ENCODE results near the gene SS18L1. TPM values are rescaled to one million over a fixed set of nuclear protein-coding genes. Genes with fewer than 3 reads are reported as not detected.

Gene SS18L1
- total RNA-seq, 1 donor from 2014 or later, result 75.0 TPM

DNA sequence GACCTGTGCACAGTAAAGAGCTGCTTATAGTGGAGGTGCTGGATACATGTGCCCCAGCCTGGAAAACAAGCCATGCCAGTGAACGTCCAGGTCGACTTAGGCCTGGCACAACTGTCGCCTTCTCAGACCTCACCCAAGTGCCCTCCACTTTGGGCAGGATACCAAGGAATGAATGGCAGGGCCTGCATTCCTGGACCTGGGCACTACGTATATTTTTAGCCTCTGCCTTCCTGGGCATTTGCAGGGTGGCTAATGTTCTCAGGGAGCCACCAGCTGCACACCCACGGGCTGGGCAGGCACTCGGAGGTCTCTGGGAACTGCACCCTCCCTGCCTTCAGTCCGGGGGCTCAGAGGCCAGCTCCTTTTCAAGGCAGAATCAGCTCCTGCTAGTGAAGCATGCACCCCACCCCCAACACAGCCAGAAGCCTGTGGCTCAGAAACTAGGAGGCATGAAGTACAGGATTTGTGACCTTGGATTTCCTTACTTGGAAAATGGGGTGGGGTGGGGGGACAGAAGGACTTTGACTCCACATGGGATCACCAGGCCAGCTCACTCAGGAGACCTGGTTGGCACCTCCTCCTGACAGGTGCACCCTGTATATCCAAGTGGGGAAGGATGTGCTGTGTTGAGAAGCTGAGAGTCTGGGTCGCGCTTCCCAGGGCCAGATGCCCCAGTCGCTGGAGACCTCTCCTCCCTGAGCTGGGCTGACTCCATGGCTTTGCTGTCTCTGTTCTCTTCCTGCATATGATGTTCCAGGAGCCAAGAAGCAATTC lies 23.8 kb upstream of the SS18L1 start:
- no peak for DNase-seq

DNA sequence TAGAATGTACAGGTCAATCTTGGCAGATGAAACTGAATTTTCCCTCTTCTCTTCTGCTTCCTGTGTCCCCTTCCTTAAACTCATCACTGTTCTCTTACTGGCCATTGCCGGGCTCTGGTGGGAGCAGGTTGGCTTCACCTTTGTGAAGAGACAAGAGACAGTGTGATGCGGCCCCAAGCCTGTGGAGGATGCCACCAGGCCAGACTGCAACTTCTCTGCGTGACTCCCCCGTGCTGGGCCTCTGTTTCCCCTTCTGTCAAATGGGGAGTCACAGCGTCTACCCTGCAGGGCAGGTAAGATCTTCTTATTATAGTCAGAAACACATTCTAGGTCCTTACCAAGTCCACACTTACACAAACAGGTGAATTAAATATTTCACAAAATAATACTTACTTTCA lies 23.2 kb upstream of the SS18L1 start:
- no peak for DNase-seq

- no peak for DNase-seq
Observed at GRCh38 chr20:62120990-62121775, 22.4 kb upstream of the SS18L1 start.

DNA sequence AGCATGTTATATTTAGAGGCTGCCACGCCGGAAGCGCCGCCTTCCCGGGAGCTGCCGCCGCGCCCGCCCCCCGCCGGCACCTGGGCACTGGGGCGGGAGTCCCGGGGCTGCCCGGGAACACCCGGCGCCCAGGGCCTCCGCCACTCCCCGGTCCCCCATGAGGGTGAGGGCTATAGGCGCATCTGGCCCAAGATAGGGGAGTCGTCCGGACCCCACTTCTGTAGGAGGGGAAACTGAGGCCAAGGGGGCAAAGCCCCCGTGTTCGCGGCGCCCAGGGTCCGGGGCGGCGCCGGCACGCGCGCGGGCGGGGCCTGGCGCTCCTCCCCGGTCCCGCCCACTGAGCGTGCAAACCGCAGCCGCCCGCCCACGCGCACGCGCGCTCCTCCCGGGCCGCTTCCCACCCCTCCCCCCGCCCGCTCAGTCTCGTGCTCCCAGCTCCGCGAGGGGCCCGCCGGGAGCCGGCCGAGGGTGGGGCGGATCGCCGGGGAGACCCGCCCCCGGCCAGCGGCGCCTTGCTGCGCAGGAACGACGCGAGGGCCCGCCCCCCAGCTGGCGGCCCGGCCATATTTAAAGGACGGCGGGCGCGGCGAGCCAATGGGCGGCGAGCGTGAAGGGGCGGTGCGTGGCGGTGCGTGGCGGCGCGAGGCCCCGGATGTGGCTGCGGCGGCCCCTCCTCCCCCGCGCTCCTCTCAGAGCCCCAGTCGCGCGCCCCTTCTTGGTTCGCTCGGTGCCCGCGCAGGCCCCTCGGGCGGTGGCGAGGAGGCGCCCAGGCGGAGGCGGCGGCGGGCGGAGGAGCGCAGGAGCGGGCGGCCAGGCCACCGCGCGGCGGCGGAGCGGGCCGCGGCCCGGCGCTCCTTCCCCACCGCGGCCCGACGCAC lies 21.6 kb upstream of the SS18L1 start, which contains the start of gene LSM14B:
LSM14B (plus strand) TSS at position 700 of the 878 bp plus-strand sequence. CDS start 192 bp downstream, outside the sequence.
- DNase-seq, result peak; percentile 94

DNA sequence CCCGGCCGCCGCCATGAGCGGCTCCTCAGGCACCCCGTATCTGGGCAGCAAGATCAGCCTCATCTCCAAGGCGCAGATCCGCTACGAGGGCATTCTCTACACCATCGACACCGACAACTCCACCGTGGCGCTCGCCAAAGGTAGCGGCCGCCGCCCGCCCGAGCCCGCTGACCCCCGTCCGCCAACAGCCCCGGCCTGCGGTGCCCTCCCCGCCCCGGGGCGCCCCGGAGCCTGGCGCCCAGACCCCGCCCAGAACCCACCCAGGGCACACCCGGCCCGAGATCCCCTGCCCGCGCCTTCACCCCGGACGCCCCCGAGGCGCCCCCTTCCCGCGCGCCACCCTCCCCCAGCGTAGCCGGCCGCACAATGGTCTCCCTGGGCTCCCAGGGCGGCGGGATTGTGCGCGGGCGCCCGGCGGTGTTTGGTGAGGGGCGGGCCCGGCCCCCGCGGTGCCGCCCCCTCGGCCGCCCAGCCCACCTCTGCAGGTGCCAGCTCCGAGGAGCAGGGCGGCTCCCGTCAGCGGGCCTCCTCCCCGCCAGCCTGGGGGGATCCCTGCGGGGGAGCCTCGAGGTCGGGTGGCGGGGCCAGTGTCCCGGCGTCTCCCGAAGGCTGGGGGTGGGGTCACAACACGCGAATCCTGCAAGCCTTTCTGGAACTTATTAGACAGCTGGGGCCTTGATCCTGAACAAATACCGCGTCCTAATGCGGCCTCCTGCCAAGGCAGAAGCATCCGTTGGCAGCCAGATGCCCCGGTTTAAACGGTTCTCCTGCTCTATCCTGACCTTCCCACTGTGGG lies 20.7 kb upstream of the SS18L1 start:
- DNase-seq, result no peak

DNA sequence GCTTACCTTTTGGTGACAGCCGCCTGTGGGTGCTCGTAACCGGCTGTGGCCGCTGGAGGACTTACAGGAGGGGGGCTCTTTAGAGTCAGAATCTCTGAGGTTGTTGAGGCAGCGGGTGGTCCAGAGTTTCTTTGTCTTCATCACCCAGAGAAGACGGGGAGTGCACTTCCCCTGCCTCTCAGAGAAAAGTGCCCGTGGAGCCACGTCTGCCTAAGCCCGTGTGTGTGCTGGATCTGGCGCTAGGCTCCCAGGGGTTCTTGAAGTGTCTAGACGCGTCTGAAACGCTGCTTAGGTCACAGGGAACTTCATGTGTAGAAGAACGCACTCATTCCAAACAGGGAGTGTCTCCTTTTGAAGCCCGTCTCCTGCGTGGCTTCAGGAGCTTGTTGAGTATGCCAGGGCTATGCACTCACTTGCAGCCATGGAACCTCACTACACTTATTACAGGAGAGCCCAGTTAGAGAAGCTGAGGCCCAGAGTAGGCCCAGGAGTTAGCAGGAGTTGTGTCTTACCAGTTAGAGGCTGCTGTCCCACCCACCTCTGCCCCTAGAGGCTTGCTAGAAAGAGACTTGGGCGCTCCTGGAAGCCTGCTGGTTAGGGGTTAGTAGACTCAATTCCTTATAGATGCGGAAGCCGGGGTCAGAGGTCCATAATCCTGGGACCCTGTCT lies 20.0 kb upstream of the SS18L1 start:
- no peak for DNase-seq

DNA sequence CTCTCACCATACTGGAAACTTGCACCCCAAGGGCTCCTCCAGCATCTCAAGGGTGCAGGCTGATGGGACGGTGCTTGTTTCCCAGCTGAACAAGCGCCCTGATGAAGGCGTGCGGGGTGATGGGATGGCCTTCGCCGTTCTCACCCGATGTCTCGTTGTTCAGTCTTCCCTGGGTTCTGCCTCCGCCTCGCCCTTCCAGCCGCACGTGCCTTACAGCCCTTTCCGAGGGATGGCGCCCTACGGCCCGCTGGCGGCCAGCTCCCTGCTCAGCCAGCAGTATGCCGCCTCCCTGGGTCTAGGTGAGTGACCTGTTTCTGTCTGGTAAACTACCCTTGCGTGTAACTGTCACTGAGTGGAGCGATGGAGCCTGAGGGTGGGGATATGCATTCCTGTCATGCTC lies 17.4 kb upstream of the SS18L1 start:
- no peak for DNase-seq

DNA sequence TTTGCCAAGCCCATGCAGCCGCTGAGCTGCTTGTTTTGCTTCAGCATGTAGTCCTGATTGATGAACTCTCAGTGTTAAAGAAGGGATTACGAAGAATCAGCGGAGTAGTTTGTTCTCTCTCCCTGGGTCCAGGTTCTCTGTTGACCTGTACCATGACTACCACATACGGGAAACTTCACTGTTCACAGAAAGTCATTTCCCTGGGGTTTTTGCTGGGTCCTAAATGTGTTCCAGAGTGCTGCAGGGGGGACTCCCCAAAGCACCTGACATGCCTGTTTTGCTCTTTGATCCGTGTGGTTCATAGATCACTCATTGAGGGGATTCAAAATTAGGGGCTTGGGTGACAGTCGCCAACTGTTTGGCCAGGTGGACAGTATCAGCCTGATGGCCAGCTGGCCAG lies 15.8 kb upstream of the SS18L1 start:
- DNase-seq, result no peak

DNA sequence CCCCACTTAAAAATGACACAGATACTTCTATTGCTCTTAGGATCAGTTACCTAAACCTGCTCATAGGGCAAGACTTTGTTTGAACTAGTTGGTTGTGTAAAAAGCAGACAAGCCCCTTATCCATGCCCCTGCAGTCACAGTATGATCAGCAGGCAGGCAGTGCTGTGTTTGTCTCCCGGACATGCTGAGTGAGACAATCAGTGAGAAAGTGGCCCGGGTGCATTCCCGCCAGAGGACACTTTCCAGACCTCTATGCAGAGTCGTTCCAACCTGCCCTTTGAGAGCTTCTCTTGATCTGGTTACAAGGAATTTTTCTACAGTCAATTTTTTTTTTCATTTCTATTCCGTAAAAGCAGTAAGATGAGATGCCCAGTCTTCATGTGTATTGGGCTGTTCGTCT lies 15.1 kb upstream of the SS18L1 start:
- no peak for DNase-seq

GRCh38 chr20:62129731-62130531 lies 13.6 kb upstream of the SS18L1 start:
- no peak for DNase-seq

DNA sequence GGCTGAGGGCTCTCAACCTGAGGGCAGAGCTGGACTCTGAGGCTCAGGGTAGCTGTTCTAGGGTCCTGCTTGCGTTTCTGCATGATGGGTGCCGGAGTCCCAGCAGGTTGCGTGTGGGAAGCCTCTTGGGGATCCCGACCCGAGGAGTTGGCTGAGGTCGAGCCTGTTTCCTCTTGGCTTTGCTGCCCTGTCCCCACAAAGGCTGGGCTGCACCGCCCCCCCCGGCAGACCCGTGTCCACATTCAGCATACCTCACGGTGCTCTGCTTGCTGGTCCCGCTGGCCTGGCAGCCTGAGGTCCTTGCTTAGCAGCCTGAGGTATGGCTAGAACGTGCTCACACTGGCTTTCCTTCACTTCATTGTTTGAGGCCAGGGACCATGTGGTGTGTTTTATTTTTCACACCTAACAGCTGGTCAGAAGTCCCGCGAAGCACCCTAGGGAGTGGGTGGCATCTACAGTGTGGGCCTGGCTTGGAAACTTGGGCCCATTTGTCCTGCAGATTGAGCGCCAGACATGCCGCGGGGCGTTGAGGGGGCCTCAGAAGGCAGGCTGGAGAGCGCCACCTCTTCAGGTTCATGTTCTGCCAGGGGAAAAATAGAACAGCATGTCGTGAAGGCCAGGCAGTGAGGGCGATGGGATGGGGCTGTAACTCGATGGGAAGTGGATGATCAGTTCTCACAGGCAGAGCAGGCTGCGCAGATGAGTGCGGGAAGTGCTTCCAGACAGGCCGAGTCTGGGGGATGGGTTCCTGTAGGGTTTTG lies 11.8 kb upstream of the SS18L1 start:
- DNase-seq, result no peak

DNA sequence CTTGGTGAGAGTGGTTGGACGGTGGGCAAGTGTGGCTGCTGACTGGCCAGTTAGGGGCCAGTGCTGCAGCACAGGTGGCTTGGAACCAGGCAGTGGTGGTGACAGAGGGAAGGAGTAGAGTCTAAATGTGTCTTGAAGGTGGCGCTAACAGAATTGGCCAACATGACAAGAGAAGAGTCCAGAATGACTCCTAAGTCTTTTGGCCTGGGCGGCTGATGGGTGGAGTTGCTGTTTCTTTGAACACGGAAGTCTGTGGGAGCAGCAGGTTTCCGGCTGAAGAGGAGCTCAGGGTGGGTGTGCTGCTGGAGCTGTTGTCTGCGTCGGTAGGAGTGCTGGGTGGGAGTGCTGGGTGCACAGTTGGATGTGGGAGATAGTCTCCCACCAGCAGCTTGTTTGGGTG lies 11.1 kb upstream of the SS18L1 start:
- DNase-seq, result no peak

DNA sequence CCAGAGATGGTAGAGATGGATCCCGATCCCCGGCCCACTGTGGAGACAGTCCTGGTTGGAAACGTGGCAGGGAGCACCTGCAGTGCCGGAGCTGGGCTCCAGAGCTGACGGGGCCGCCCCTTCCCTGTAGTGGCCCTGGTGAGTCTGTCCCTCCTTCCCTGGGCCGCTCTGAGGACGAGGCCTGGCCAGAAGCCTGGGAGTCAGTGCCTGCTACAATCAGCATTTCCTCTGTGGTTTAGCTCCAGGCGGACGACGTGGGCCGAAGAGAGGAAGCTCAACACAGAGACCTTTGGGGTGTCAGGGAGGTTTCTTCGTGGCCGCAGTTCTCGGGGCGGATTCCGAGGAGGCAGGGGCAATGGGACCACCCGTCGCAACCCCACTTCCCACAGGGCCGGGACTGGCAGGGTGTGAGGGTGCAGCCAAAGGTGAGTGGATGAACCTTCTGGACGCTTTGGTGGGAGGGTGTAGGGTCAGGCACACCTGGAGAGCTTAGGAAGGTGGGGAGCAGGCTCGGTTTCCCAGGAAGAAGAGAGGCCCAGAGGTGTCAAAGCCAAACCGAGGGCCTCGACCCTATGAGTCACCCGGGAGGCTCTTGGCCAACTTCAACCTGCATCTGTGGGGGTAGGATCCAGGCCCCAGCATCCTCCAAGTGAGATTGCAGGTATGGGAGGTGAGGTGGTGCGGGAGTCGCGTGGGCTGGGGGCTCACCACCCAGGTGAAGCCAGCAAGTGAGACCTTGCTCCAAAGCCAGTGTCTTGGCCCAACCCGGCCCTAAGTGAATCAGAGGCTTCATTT lies 10.3 kb upstream of the SS18L1 start:
- no peak for DNase-seq

GRCh38 chr20:62133864-62134263 lies 9.7 kb upstream of the SS18L1 start:
- DNase-seq, result no peak

DNA sequence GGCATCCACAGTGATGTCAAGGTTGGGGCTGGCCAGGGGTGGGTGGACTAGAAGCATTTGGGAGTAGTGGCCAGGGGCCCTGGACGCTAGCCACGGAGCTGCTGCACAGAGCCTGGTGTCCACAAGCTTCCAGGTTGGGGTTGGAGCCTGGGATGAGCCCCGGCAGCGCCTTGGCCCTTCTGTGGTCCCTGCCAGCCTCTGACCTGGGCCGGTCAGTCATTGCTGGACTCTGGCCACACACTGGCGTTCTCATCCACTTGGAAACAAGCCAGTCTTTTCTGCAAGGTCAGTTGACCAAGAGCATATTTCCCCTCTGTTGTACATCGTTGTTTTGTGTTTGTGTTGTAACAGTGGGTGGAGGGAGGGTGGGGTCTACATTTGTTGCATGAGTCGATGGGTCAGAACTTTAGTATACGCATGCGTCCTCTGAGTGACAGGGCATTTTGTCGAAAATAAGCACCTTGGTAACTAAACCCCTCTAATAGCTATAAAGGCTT lies 8.8 kb upstream of the SS18L1 start:
- DNase-seq, result no peak

DNA sequence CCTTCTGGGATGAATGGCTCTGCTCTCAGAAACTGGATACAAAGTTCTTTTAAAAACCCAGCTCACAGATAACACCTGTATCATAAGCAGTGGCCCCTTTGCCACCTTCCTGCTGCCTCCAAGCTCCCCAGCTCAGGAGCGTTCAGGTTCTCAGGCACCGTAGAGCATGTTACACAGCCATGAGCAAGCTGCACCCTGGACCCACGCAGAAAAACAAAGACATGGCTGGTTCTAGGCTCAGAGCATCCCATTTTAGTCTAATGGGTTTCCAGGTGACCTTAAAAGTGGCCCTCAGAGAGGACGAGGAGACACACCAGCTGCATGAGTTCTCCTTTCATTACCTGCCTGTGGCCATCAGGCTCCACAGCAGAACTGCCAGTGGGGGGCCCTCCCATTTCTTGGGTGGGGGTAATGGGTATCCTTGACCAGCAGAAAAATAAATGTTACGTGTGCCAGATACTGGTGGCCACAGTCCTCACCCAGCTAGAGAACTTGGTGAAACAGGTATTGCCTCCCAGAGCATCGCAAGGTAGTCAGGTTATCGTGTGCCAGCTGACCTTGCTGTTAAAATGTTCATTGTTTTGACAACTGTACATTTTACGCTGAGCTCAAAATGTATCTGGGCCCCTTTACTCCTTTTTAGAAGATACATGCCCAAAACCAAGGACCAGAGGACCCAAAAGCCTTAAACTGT lies 7.8 kb upstream of the SS18L1 start:
- DNase-seq, result no peak

DNA sequence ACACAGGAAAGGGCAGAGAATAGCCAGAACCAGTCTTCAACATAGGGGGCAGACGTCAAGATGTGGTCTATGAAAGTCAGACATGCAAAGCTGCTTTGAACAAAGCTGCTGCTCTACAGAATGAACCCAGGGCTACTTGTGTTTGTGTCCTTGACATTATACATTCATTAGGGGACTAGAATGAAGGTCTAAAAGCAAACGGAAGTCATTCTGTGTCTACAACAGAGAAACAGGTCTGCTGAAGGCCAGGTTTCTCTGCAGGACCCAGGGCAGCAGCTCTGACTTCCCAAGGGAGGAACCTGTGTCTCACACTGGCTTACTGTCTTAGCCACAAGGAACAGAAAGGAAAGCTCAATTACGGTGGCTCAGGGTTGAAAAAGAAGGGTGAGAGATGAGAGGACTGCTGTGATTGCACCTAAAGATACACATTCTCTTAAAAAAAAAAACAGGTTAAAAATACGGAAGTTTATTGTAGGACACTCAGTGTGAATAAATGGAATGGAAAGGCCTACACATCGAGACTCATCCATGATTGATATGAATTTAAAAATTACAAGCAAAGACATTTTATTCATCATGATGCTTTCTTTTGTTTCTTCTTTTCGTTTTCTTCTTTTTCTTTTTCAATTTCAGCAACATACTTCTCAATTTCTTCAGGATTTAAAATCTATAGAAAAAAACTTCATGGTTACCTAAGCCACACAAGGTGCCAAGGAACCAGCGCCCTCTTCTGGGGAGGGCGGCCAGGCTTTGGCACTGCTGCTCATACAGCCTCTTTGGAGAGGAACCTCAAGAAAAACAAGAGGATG lies 7.1 kb upstream of the SS18L1 start:
- DNase-seq, result peak; percentile 33
